Spleen (tissue), 7 donors: ENCODE measurements around the gene DCAF7.

ENCODE experiments used
- POLR2A ChIP-seq, 3 donors: fragments of 450-650 bp; IDR thresholded peaks; one replicate each; pipeline ENCODE4 v1.5.1; 2017; ENCODE audit warnings: antibody characterized with exemption in 3 of 3, mild to moderate bottlenecking in 1 of 3
- TF ChIP-seq, protein P1 (sequence below), 11 experiments: fragments of 200-600 bp in 7 of 11; fragments of 450-650 bp in 4 of 11; sonication (generic) in 4 of 11; IDR thresholded peaks in 8 of 11; conservative IDR thresholded peaks in 3 of 11; 1 replicate in 7 of 11; 2 replicates in 4 of 11; pipeline versions ENCODE4 v1.4.0 to v1.8.0; 2016 to 2021; ENCODE audit warnings: antibody characterized with exemption in 11 of 11, inconsistent platforms in 4 of 11, mild to moderate bottlenecking in 1 of 11
- donor health status: DM: no; HTN: no; CAD: no; lungs with moderate emphysema.
- donor health status: DM: no; HTN: no; CAD: no.
- donor health status: DM: no; HTN: no; CAD: no.

DNA sequence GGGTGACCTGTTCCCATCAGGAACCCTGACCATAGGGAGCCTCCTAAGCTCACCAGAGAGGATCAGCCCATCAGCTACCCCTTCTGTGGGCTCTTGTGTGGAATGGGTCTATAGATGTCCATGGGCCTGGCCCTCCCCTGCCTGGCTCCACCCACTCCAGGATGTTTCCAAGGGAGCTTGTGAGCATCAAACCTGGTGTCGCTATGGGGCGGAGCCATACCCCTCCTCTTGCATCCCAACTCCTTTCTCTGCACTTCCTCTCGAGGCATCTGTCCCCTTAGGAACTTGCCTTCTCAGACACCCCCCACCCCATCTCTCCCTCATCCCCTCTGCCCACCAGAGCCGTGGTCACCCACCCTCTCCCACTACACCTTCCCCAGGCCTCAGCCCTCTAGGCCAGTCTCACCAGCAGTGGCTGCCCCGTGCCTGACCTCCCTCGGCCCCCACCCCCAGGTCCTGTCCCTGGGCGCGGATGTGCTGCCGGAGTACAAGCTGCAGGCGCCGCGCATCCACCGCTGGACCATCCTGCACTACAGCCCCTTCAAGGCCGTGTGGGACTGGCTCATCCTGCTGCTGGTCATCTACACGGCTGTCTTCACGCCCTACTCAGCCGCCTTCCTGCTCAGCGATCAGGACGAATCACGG is 16.7 kb upstream of the DCAF7 start:
- TF ChIP-seq, protein P1, sequence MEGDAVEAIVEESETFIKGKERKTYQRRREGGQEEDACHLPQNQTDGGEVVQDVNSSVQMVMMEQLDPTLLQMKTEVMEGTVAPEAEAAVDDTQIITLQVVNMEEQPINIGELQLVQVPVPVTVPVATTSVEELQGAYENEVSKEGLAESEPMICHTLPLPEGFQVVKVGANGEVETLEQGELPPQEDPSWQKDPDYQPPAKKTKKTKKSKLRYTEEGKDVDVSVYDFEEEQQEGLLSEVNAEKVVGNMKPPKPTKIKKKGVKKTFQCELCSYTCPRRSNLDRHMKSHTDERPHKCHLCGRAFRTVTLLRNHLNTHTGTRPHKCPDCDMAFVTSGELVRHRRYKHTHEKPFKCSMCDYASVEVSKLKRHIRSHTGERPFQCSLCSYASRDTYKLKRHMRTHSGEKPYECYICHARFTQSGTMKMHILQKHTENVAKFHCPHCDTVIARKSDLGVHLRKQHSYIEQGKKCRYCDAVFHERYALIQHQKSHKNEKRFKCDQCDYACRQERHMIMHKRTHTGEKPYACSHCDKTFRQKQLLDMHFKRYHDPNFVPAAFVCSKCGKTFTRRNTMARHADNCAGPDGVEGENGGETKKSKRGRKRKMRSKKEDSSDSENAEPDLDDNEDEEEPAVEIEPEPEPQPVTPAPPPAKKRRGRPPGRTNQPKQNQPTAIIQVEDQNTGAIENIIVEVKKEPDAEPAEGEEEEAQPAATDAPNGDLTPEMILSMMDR (IDR thresholded peaks at IDR 0.05 in 8 of 11, conservative IDR thresholded peaks at IDR 0.05 in 3 of 11), result no peak
- TF ChIP-seq POLR2A (IDR thresholded peaks at IDR 0.05), result no peak
